ENCODE data around the gene SLC22A2.

SLC22A2 gene

GRCh38 chr6:160203522-160203921 lies 55.1 kb downstream of the SLC22A2 start:
- no peak for DNase-seq

GRCh38 chr6:160203076-160203475 lies 55.5 kb downstream of the SLC22A2 start:
- no peak for DNase-seq

- DNase-seq: no peak
Measured at GRCh38 chr6:160202411-160202810, 56.2 kb downstream of the SLC22A2 start.

- DNase-seq: no peak
Measured at GRCh38 chr6:160201061-160201460, 57.6 kb downstream of the SLC22A2 start.

GRCh38 chr6:160198606-160199211 lies 59.9 kb downstream of the SLC22A2 start:
- DNase-seq: no peak

- DNase-seq: no peak
Measured at GRCh38 chr6:160197662-160198061, 61.0 kb downstream of the SLC22A2 start.

- DNase-seq: no peak
Measured at GRCh38 chr6:160194808-160195207, 63.8 kb downstream of the SLC22A2 start.

- DNase-seq: no peak
Measured at GRCh38 chr6:160192840-160193239, 65.8 kb downstream of the SLC22A2 start.

GRCh38 chr6:160190973-160191372 lies 67.6 kb downstream of the SLC22A2 start:
- DNase-seq: no peak

- no peak for DNase-seq
Measured at GRCh38 chr6:160190081-160190480, 68.5 kb downstream of the SLC22A2 start.

- no peak for DNase-seq
Measured at GRCh38 chr6:160188773-160189172, 69.8 kb downstream of the SLC22A2 start.

GRCh38 chr6:160180706-160181105 lies 77.9 kb downstream of the SLC22A2 start:
- DNase-seq: no peak

- DNase-seq: no peak
Measured at GRCh38 chr6:160178271-160178670, 80.3 kb downstream of the SLC22A2 start.

- no peak for DNase-seq
Measured at GRCh38 chr6:160177220-160177619, 81.4 kb downstream of the SLC22A2 start.

- DNase-seq: no peak
Measured at GRCh38 chr6:160174681-160175080, 83.9 kb downstream of the SLC22A2 start.

- DNase-seq: no peak
Measured at GRCh38 chr6:160173806-160174527, 84.7 kb downstream of the SLC22A2 start.

GRCh38 chr6:160172704-160173103 lies 85.9 kb downstream of the SLC22A2 start:
- no peak for DNase-seq

- no peak for DNase-seq
Measured at GRCh38 chr6:160170018-160170680, 88.5 kb downstream of the SLC22A2 start.

GRCh38 chr6:160167604-160168399 lies 90.8 kb downstream of the SLC22A2 start:
- no peak for DNase-seq
